Activated CD8-positive, alpha-beta memory T cell treated with anti-CD3 and anti-CD28 coated beads for 1 hour (primary cell): ENCODE results near the gene ARL6IP1.
"Not testable (repeated sequence)": the region's sequence is repeated elsewhere in the genome, so short reads cannot be mapped to it uniquely, and the experiment has no call there.

ENCODE experiments used
- DNase-seq, 2 donors: peaks; one replicate each; pipeline ENCODE4 v3.0.0-alpha.2; 2020; ENCODE audit warnings: low read depth in 1 of 2; ENCODE audit errors: extremely low read depth in 1 of 2

Gene ARL6IP1

GRCh38 chr16:18800293-18800692, 1.1 kb downstream of the ARL6IP1 start:
- DNase-seq = no peak

DNA sequence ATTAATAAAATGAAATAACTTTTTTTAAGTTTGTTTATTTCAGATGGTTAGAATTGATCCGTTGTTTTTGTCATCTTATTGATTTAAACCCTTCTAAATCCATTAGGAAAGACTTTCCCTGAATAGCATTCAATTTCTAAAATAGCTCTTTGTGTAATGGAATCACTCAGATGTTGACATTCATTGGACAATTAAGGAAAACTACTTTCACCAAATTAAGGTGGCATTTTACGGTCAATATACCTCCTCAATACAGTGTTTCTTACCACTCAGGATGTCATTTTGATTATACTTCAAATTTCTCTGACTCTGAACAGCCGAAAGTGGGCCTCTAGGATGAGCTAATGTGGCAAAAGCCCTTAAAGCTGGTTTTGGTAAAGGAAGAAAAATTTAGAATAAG, 1.8 kb downstream of the ARL6IP1 start:
- DNase-seq = no peak

GRCh38 chr16:18797746-18798145, 3.6 kb downstream of the ARL6IP1 start:
- DNase-seq = no peak

- DNase-seq = no peak
Measured at GRCh38 chr16:18796377-18796776, 5.0 kb downstream of the ARL6IP1 start.

DNA sequence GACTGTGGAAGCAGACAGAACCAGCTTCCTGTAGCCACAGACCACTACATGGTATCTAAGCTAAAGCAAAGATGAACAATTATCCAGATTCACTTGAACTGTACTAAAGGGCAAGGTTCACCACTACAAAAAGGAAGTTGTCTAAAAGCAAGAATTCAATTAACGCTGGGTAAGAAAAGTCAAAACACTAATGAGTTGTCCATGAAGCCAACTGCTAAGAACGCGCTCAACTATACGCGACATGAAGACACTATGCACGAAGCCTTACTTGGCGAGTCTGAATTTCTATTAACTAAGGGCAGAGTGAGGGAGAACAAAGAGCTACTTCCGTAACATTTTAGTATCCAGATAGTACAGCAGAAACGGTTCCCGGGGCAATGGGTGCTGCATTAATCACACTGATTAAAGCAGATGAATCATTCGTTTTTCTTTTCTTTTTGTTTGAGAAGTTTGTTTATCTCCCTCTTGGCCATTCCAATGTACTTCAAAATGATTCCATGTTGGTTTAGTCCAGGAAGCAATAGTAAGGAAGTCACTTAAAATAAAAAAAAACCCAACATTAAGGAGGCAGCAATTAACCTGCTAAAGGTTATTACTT, 8.4 kb downstream of the ARL6IP1 start:
- DNase-seq = no peak

GRCh38 chr16:18789850-18790706, 11.3 kb downstream of the ARL6IP1 start, which contains the start of gene RPS15A:
Gene RPS15A, minus strand, starts transcription at chr16:18790334. Its CDS starts 1,221 bp downstream, at chr16:18789113.
- DNase-seq = peak; percentile 77 to 80

DNA sequence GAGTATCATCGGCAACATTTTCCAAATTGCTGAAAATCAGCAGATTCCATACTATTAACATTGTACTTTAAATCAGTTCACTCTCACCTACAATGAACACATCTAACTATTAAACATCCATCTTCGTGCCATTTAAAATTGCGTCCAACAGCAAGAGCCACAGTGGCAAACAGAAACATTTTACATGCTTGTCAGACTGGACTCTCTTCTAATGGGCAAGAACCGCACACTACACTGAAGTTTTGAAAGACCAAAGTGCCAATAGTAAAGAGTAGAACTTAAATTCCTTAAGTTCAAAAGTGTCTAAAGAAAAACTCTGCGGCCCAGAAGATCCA, 11.9 kb downstream of the ARL6IP1 start:
- DNase-seq = no peak

DNA sequence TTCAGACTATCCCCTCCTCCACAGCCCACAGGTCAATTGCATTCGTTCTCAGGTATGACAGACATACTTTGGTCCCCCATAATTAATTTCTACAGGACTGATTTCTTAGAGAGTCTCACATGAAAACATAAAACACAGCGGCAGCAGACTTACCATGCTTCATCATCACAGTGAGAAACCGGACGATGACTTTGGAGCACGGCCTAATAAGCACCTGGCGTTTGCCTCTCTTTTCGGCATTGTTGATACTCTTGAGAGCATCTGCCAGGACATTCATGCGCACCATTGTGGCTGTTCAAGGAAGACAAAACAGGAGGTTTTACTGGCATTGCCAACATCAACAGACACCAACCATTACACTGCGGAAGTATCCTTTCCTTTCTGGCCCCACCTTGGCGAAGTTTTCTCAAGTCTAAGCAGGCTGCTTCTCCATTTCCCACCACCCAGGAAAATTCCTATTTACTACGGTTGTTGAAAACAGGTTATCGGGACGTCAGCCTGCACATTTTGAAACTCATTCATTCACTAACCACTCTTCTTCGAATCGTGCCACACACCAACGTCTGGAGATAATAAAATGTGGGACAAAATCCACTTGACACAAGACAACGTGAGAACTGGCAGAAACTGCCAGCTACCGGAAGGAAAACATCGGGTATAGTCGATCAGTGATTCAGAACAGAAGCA, 12.4 kb downstream of the ARL6IP1 start:
- DNase-seq = no peak

DNA sequence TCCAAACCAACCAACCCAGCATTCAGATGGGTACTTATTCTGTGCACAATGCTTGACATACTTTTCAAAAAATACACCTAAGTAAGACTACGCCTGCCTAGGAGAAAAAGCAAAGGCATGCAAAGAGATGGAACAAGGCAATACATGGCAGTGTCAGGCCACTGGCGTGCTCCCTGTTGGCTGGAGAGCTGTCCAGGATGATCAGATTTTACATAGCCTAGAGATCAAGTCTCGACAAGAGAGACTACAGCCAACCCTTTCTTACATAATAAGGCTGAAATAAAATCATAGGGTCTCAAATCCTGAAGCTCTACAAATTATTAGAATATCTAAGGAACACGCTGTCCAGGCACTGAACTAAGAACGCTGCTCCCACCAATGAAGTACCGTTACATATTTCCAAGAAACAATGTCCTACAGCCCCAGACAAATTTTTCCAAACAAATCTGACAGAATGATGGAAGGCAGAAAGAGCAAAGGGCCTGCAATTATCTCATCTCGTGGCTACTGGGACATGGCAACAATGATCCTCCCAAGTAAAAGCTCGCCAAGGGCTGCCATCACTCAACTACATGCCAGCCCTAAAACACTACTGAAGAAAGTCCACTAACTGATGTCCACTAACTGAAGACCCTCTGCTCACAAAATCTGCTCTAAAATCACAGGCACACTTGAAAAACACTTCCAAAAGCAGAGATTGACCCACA, 16.3 kb downstream of the ARL6IP1 start:
- no peak for DNase-seq

- no peak for DNase-seq
Measured at GRCh38 chr16:18783430-18784341, 17.7 kb downstream of the ARL6IP1 start.

DNA sequence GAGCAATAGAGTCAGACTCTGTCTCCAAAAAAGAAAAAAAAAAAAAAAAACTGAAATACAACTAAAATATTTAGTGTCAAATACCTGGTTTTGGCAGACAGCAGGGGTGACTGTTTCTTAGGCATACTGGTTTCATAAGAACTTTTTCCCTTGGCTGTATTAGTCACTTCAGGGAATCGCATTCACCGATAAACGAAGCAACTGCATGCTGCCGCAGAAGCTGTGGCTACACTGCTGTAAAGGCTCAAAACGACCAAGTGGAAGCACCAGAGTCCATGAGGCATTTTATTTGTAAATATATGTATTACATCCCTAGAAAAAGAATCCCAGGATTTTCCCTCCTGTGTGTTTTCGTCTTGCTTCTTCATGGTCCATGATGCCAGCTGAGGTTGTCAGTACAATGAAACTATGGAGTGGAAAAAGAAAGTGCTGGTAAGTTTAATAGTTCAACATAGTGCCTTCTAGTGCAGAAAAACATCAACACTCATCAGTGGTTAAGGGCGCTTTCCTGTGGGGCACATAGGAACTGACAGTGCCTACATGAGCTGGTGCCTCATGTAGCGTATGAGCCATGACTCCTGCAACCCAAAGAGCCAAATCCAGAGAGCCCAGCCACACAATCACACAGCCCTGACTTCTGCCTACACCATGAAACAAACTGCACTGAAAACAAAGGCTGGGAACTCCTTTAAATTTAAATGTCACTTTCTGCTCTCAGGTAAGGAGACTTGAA, 18.5 kb downstream of the ARL6IP1 start:
- no peak for DNase-seq

DNA sequence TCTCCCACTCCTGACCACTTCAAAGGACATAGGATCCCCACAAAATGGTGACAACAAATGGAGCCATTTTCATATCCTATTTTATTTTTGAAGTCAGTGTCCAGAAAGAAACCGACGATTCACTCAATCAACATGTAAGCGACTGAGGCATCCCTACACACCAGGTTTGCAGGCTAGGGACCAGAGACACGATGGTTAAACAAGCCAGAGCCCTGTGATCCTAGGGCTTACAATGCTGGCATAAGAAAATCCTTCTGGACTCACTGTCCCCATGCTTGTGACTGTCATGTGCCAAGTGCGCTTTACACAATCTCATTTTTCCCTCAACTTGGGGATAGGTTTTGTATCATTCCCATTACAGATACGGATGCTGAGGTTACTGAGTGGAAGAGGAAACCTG, 20.1 kb downstream of the ARL6IP1 start:
- DNase-seq = not testable (repeated sequence)

DNA sequence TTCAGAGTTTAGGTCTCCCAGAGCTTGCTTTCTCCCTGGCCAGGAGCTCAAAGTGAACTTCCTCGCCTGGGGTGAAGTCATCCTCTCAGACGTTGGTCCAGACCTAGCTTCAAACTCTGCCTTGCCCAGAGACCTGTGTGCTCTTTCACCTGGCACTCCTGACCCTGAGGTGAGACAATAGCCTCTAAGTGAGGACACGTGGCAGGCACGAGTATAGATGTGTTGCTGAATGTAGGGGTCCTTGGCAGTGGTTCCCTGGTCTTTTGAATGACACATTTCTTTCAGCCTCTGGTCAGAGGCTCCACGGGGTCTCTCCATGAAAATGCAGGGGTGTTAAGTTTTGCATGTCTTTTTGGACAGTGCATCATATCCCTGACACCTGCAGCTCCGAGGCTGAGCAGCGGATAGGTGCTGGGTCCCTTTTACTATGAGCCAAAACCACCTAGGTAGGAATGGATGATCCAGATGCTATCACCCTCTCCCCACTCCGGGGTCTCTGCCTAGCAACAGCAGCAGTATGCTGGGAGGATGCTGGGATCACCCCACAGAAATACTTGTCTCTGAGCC, 20.8 kb downstream of the ARL6IP1 start:
- not testable (repeated sequence) for DNase-seq

- not testable (repeated sequence) for DNase-seq
Measured at GRCh38 chr16:18777664-18778063, 23.7 kb downstream of the ARL6IP1 start.

DNA sequence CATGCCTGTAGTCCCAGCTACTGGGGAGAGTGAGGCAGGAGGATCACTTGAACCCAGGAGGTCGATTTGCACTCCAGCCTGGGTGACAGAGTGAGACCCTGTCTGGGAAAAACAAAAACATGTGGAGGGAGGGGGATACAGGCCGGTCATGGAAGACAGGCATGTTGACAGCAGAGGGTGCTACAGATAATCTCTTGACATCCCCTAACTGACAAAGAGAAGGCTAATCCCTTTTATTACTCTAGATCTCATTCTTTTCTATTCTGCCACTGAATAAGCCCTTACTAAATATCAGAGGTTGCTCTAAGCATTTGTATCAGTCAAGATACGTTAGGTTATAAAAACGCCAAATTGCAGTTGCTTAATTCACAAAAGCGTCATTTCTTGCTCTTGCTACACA, 25.0 kb downstream of the ARL6IP1 start:
- DNase-seq = not testable (repeated sequence)

GRCh38 chr16:18774651-18775050, 26.7 kb downstream of the ARL6IP1 start:
- DNase-seq = not testable (repeated sequence)

GRCh38 chr16:18772171-18772570, 29.2 kb downstream of the ARL6IP1 start:
- DNase-seq = not testable (repeated sequence)

DNA sequence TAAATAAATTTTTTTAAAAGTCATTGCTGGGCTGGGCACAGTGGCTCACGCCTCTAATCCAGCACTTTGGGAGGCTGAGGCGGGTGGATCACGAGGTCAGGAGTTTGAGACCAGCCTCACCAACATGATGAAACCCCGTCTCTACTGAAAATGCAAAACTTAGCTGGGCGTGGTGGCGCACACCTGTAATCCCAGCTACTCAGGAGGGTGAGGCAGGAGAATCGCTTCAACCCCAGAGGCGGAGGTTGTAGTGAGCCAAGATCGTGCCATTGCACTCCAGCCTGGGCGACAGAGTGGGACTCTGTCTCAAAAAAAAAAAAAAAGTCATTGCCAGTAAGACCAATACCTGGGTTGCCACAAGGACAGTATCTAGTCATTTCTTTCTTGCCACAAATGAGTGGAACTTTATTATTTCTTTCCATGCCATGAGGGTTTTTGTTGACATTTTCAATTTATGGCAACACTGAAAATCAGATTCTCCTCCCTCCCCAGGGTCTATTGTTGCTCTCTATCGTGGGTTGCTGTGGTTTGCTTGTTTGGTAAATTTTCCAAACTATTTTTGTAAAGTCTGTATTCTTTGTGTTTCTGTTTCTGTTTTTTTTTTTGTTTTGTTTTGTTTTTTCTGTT, 30.9 kb downstream of the ARL6IP1 start:
- DNase-seq = not testable (repeated sequence)

DNA sequence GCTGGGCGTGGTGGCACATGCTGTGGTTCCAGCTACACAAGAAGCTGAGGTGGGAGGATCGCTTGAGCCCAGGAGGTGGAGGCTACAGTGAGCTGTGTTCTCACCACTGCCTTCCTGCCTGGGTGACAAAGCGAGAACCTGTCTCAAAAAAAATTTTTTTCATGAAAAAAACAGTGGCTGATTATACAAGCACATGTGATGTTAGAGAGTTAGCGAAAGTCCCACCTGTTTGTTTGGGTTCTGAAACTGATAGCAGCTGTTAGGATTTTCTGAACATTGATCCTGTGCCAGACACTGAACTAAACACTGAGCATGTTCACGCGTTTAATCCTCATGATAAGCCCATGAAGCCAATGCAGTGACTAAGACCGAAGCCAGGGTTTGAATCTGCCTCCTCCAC, 34.1 kb downstream of the ARL6IP1 start:
- not testable (repeated sequence) for DNase-seq
